GM10266 (cell line): ENCODE measurements around the gene CCDC179.

ENCODE experiments used
- DNase-seq: peaks from one replicate; pipeline ENCODE4 v3.0.0; 2012; ENCODE audit errors: extremely low spot score
- CTCF ChIP-seq: IDR thresholded peaks from 2 replicates; pipeline ENCODE4 v1.5.1; 2012; ENCODE audit warnings: mild to moderate bottlenecking, low read depth; ENCODE audit not compliant: control insufficient read depth, insufficient read depth; ENCODE audit errors: missing control alignments

CCDC179 gene

GRCh38 chr11:22879630-22880029 is 19.4 kb upstream of the CCDC179 start:
- no peak for TF ChIP-seq CTCF
- DNase-seq = no peak

- no peak for DNase-seq
- TF ChIP-seq CTCF = no peak
Measured at GRCh38 chr11:22878604-22879003, 18.3 kb upstream of the CCDC179 start.

GRCh38 chr11:22878039-22878438 is 17.8 kb upstream of the CCDC179 start:
- TF ChIP-seq CTCF = no peak
- no peak for DNase-seq

- peak; percentile 61 for DNase-seq
Measured at GRCh38 chr11:22875869-22876473, 15.7 kb upstream of the CCDC179 start.

GRCh38 chr11:22869325-22869724 is 9.1 kb upstream of the CCDC179 start:
- no peak for DNase-seq
- TF ChIP-seq CTCF = no peak

More at GRCh38 chr11:22875869-22876473, 15.7 kb upstream of the CCDC179 start:
- peak; percentile 76 for TF ChIP-seq CTCF

GRCh38 chr11:22859756-22860155 is 518 bp downstream of the CCDC179 start:
- TF ChIP-seq CTCF = no peak
- no peak for DNase-seq

GRCh38 chr11:22851477-22851876 is 8.8 kb downstream of the CCDC179 start:
- TF ChIP-seq CTCF = no peak
- no peak for DNase-seq
